DOHH2 (cell line): ENCODE results near the gene RBP7.
"Not testable (repeated sequence)": the region's sequence is repeated elsewhere in the genome, so short reads cannot be mapped to it uniquely, and the experiment has no call there.

Source experiments
- H3F3A ChIP-seq: fragments of 200-600 bp; sonication (generic), shearing (Covaris generic); 2 replicates; pipeline ENCODE4 v1.6.0; 2016; ENCODE audit warnings: antibody characterized with exemption, mild to moderate bottlenecking; ENCODE audit not compliant: control insufficient read depth, insufficient read depth
- H3K27ac ChIP-seq: fragments of 200-600 bp; sonication (generic); 2 replicates; pipeline ENCODE4 v1.5.1; 2014; ENCODE audit warnings: low read depth, mild to moderate bottlenecking, low read length, moderate library complexity
- H3K27me3 ChIP-seq: fragments of 200-600 bp; sonication (generic); 2 replicates; pipeline ENCODE4 v1.6.1; 2014; ENCODE audit warnings: mild to moderate bottlenecking, low read length, mixed read lengths; ENCODE audit not compliant: control insufficient read depth
- H3K36me3 ChIP-seq: fragments of 200-600 bp; sonication (generic); 2 replicates; pipeline ENCODE4 v1.6.1; 2014; ENCODE audit warnings: mild to moderate bottlenecking, low read length, moderate library complexity, mixed read lengths; ENCODE audit not compliant: control insufficient read depth
- H3K4me1 ChIP-seq: fragments of 200-600 bp; sonication (generic); 2 replicates; pipeline ENCODE4 v1.6.1; 2014; ENCODE audit warnings: mild to moderate bottlenecking, low read length, mixed read lengths; ENCODE audit not compliant: control insufficient read depth
- H3K4me2 ChIP-seq: fragments of 200-600 bp; sonication (generic); 2 replicates; pipeline ENCODE4 v1.6.0; 2014; ENCODE audit warnings: mild to moderate bottlenecking, low read length, moderate library complexity
- H3K4me3 ChIP-seq: fragments of 200-600 bp; sonication (generic); 2 replicates; pipeline ENCODE4 v1.5.1; 2014; ENCODE audit warnings: mild to moderate bottlenecking, low read length, mixed read lengths
- H3K79me2 ChIP-seq: fragments of 200-600 bp; sonication (generic); 2 replicates; pipeline ENCODE4 v1.6.1; 2014; ENCODE audit warnings: mild to moderate bottlenecking, low read length, mixed read lengths; ENCODE audit not compliant: control insufficient read depth
- H3K9me2 ChIP-seq: fragments of 200-600 bp; sonication (generic); replicated peaks from 2 replicates; pipeline ENCODE4 v1.6.1; 2014; ENCODE audit warnings: mild to moderate bottlenecking, low read length, mixed read lengths; ENCODE audit not compliant: control insufficient read depth
- H3K9me3 ChIP-seq: fragments of 200-600 bp; sonication (generic); 2 replicates; pipeline ENCODE4 v1.6.1; 2014; ENCODE audit warnings: antibody characterized with exemption, low read length, mixed read lengths; ENCODE audit not compliant: control insufficient read depth, insufficient read depth
- H4K20me1 ChIP-seq: fragments of 200-600 bp; sonication (generic); 2 replicates; pipeline ENCODE4 v1.6.0; 2014; ENCODE audit warnings: low read depth, mild to moderate bottlenecking, antibody characterized with exemption, low read length, moderate library complexity; ENCODE audit not compliant: control insufficient read depth, insufficient read depth
- EZH2phosphoT487 ChIP-seq: fragments of 200-600 bp; sonication (generic); IDR thresholded peaks from 2 replicates; pipeline ENCODE4 v1.6.1; 2017; ENCODE audit warnings: borderline replicate concordance, mild to moderate bottlenecking, antibody characterized with exemption, low read length, moderate library complexity, mixed read lengths
- TF ChIP-seq, protein P1 (sequence below): fragments of 200-600 bp; sonication (generic); IDR thresholded peaks from one replicate; pipeline ENCODE4 v1.5.1; 2014; ENCODE audit warnings: antibody characterized with exemption, mild to moderate bottlenecking, low read depth, low read length; ENCODE audit not compliant: poor library complexity, severe bottlenecking

The RBP7 gene

DNA sequence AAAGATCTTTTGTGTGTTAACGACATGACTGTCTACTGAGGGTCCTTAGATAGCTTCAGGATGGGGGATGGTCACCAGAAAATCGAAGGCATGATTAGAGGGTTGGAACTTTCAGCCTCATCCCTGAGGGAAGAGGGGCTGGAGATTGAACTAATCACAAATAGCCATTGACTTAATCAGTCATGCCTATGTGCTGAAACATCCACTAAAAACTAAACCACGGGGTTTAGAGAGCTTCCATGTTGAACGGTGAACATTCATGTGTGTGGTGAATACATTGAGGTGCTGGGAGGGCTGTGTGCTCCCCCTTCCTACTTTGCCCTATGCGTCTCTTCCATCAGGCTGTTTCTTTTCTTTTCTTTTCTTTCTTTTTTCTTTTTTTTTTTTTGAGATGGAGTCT, 17.0 kb downstream of the RBP7 start:
- Histone ChIP-seq H3K9me2 (no peaks in the 10 kb centered on the region), H3K9me3 (no peaks in the 10 kb centered on the region), H3K27ac (no peak overlapping the region), H3K4me1 (no peaks in the 10 kb centered on the region), H3K4me3 (no peak overlapping the region), H3F3A (no peaks in the 10 kb centered on the region), H3K79me2 (no peaks in the 10 kb centered on the region), H4K20me1 (no peaks in the 10 kb centered on the region), H3K27me3 (peaks cover 7% of the 10 kb centered on the region), H3K4me2 (no peak overlapping the region), H3K36me3 (no peaks in the 10 kb centered on the region)
- TF ChIP-seq, protein P1, sequence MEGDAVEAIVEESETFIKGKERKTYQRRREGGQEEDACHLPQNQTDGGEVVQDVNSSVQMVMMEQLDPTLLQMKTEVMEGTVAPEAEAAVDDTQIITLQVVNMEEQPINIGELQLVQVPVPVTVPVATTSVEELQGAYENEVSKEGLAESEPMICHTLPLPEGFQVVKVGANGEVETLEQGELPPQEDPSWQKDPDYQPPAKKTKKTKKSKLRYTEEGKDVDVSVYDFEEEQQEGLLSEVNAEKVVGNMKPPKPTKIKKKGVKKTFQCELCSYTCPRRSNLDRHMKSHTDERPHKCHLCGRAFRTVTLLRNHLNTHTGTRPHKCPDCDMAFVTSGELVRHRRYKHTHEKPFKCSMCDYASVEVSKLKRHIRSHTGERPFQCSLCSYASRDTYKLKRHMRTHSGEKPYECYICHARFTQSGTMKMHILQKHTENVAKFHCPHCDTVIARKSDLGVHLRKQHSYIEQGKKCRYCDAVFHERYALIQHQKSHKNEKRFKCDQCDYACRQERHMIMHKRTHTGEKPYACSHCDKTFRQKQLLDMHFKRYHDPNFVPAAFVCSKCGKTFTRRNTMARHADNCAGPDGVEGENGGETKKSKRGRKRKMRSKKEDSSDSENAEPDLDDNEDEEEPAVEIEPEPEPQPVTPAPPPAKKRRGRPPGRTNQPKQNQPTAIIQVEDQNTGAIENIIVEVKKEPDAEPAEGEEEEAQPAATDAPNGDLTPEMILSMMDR = no peak
- TF ChIP-seq EZH2phosphoT487 = no peak

- Histone ChIP-seq H3K36me3 (no peaks in the 10 kb centered on the region), H3K27me3 (peaks cover 4% of the 10 kb centered on the region), H3K4me3 (no peak overlapping the region), H3K79me2 (no peaks in the 10 kb centered on the region), H4K20me1 (no peaks in the 10 kb centered on the region), H3F3A (no peaks in the 10 kb centered on the region), H3K4me2 (no peak overlapping the region), H3K9me3 (no peaks in the 10 kb centered on the region), H3K4me1 (no peaks in the 10 kb centered on the region), H3K27ac (no peak overlapping the region), H3K9me2 (no peaks in the 10 kb centered on the region)
- no peak for TF ChIP-seq EZH2phosphoT487
- TF ChIP-seq, protein P1 = no peak
These were observed 22.5 kb downstream of the RBP7 start for GRCh38 chr1:10019561-10019960.

- no peak overlapping the region for H3K4me3 ChIP-seq
These were observed 23.1 kb downstream of the RBP7 start for GRCh38 chr1:10020086-10020485.

GRCh38 chr1:10020678-10021077, 23.6 kb downstream of the RBP7 start:
- H3K4me1 ChIP-seq, H3K27me3 ChIP-seq, H3K9me2 ChIP-seq, H3K79me2 ChIP-seq, H3K27ac ChIP-seq, H3K4me3 ChIP-seq, H4K20me1 ChIP-seq, H3F3A ChIP-seq, H3K4me2 ChIP-seq, H3K36me3 ChIP-seq, H3K9me3 ChIP-seq: not testable (repeated sequence)

More at GRCh38 chr1:10020086-10020485, 23.1 kb downstream of the RBP7 start:
- H3K9me3 ChIP-seq = no peaks in the 10 kb centered on the region
- TF ChIP-seq, protein P1 = no peak
- no peak for TF ChIP-seq EZH2phosphoT487
- H3K9me2 ChIP-seq = no peaks in the 10 kb centered on the region
- H3F3A ChIP-seq = no peaks in the 10 kb centered on the region
- H3K4me2 ChIP-seq = no peak overlapping the region
- no peaks in the 10 kb centered on the region for H3K79me2 ChIP-seq
- H3K27me3 ChIP-seq = no peaks in the 10 kb centered on the region
- H3K27ac ChIP-seq = no peak overlapping the region
- H3K4me1 ChIP-seq = no peaks in the 10 kb centered on the region
- H3K36me3 ChIP-seq = no peaks in the 10 kb centered on the region
- H4K20me1 ChIP-seq = no peaks in the 10 kb centered on the region

DNA sequence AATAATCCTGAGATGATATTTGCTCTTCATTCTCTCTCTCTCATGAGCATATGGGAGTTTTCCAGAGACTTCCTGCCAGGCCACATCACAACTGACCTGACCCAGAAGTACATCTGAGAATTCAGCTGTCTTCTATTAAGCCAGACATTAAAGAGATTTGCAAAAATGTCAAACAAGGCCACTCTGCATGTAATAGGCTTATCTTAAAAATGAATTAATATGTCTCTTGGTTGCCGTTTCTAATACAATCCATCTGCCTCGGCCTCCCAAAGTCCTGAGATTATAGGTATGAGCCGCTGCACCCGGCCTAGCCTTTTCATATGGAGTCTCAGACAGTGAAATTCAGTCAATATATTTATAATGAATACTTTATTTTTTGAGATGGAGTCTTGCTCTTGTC, 25.0 kb downstream of the RBP7 start:
- not testable (repeated sequence) for H3K79me2 ChIP-seq

More for the DNA sequence above, 25.0 kb downstream of the RBP7 start:
- H4K20me1 ChIP-seq, H3K4me1 ChIP-seq, H3F3A ChIP-seq, H3K4me2 ChIP-seq, H3K9me2 ChIP-seq, H3K27me3 ChIP-seq, H3K9me3 ChIP-seq, H3K4me3 ChIP-seq, H3K36me3 ChIP-seq, H3K27ac ChIP-seq: not testable (repeated sequence)
